ENCODE data around the gene TMEM63A. TPM values are rescaled to one million over a fixed set of nuclear protein-coding genes. Genes with fewer than 3 reads are reported as not detected.
"Not testable (repeated sequence)": the region's sequence is repeated elsewhere in the genome, so short reads cannot be mapped to it uniquely, and the experiment has no call there.

Gene TMEM63A
- polyA plus RNA-seq, 3 donors: 3.0 to 48.0 (median 5.8) TPM

- Mint-ChIP-seq H3K4me3 (no peak overlapping the region), H3K36me3 (no peaks in the 10 kb centered on the region), H3K27me3 (ENCODE audit: low read depth in 3 of 3) (peaks cover 10 to 12% (median 10%) of the 10 kb centered on the region in 3 donors), H3K9me3 (no peaks in the 10 kb centered on the region), H3K27ac (no peak overlapping the region), H3K4me1 (peaks cover 29% of the 10 kb centered on the region)
- H3K9me3 ChIP-seq (replicated peaks in 1 of 2; ENCODE audit: control insufficient read depth in 1 of 2, insufficient read depth in 1 of 2, low read length in 2 of 2): no peaks in the 10 kb centered on the region
- TF ChIP-seq, protein P1, sequence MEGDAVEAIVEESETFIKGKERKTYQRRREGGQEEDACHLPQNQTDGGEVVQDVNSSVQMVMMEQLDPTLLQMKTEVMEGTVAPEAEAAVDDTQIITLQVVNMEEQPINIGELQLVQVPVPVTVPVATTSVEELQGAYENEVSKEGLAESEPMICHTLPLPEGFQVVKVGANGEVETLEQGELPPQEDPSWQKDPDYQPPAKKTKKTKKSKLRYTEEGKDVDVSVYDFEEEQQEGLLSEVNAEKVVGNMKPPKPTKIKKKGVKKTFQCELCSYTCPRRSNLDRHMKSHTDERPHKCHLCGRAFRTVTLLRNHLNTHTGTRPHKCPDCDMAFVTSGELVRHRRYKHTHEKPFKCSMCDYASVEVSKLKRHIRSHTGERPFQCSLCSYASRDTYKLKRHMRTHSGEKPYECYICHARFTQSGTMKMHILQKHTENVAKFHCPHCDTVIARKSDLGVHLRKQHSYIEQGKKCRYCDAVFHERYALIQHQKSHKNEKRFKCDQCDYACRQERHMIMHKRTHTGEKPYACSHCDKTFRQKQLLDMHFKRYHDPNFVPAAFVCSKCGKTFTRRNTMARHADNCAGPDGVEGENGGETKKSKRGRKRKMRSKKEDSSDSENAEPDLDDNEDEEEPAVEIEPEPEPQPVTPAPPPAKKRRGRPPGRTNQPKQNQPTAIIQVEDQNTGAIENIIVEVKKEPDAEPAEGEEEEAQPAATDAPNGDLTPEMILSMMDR (IDR thresholded peaks at IDR 0.05): no peak
- no peak overlapping the region for H3K4me3 ChIP-seq (replicated peaks in 1 of 3; ENCODE audit: low read depth in 2 of 3, low read length in 3 of 3)
- no peaks in the 10 kb centered on the region for H4K20me1 ChIP-seq (ENCODE audit: insufficient read depth, low read length)
- DNase-seq: no peak
- H3K79me2 ChIP-seq (ENCODE audit: insufficient read depth, low read length): no peaks in the 10 kb centered on the region
- peaks cover 0 to 2% of the 10 kb centered on the region in 2 donors for H3K27me3 ChIP-seq (ENCODE audit: control insufficient read depth in 2 of 2, insufficient read depth in 2 of 2, low read length in 2 of 2)
- H3K9ac ChIP-seq (ENCODE audit: insufficient read depth, low read length, poor library complexity, severe bottlenecking): no peak overlapping the region
- no peak overlapping the region for H3K27ac ChIP-seq (ENCODE audit: low read depth in 1 of 2, low read length in 2 of 2)
- H2AFZ ChIP-seq (ENCODE audit: insufficient read depth, low read depth, low read length, poor library complexity, severe bottlenecking): no peak overlapping the region
- intact Hi-C loops (cut with micrococcal nuclease): no loop called here
- H3K4me2 ChIP-seq (replicated peaks; ENCODE audit: extremely low read depth, low read length, poor library complexity, severe bottlenecking): no peak overlapping the region
- no peaks in the 10 kb centered on the region for H3K36me3 ChIP-seq (replicated peaks in 1 of 2; ENCODE audit: control insufficient read depth in 1 of 2, insufficient read depth in 2 of 2, low read length in 2 of 2)
- peaks cover 13 to 25% of the 10 kb centered on the region in 2 donors for H3K4me1 ChIP-seq (ENCODE audit: control insufficient read depth in 1 of 2, insufficient read depth in 2 of 2, low read length in 2 of 2)
- WGBS (ENCODE audit: insufficient coverage): no CpG with 5 or more reads among the region's 1 CpG
Observed at GRCh38 chr1:225806249-225806648, 75.9 kb downstream of the TMEM63A start.

DNA sequence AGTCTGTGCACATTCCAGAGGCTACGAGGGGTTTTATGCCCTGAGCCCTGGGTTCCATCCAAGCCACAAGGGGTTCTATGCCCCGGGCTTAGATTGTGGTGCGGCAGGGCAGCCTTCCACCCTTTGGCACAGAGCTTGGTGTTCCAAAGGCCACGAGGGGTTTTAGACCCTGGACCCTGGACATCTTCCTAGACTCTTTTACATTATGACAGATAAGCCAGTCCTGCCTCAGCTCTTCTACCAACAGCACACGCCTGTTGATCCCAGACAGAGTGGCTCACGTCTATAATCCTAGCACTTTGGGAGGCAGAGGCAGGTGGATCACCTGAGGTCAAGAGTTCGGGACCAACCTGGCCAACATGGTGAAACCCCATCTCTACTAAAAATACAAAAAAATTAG, 81.0 kb downstream of the TMEM63A start:
- H3K79me2 ChIP-seq (ENCODE audit: insufficient read depth, low read length); H3K27ac ChIP-seq (ENCODE audit: low read depth in 1 of 2, low read length in 2 of 2); H3K9me3 ChIP-seq (replicated peaks in 1 of 2; ENCODE audit: control insufficient read depth in 1 of 2, insufficient read depth in 1 of 2, low read length in 2 of 2); H2AFZ ChIP-seq (ENCODE audit: insufficient read depth, low read depth, low read length, poor library complexity, severe bottlenecking); H3K4me3 ChIP-seq (replicated peaks in 1 of 3; ENCODE audit: low read depth in 2 of 3, low read length in 3 of 3); H3K4me1 ChIP-seq (ENCODE audit: control insufficient read depth in 1 of 2, insufficient read depth in 2 of 2, low read length in 2 of 2); intact Hi-C loops (cut with micrococcal nuclease); H3K36me3 Mint-ChIP-seq; H3K36me3 ChIP-seq (replicated peaks in 1 of 2; ENCODE audit: control insufficient read depth in 1 of 2, insufficient read depth in 2 of 2, low read length in 2 of 2); DNase-seq; H3K4me2 ChIP-seq (replicated peaks; ENCODE audit: extremely low read depth, low read length, poor library complexity, severe bottlenecking); H4K20me1 ChIP-seq (ENCODE audit: insufficient read depth, low read length); H3K4me3 Mint-ChIP-seq; H3K27ac Mint-ChIP-seq; H3K27me3 ChIP-seq (ENCODE audit: control insufficient read depth in 2 of 2, insufficient read depth in 2 of 2, low read length in 2 of 2); H3K9me3 Mint-ChIP-seq; H3K27me3 Mint-ChIP-seq (ENCODE audit: low read depth in 3 of 3); H3K9ac ChIP-seq (ENCODE audit: insufficient read depth, low read length, poor library complexity, severe bottlenecking): not testable (repeated sequence)
- peaks cover 12% of the 10 kb centered on the region for H3K4me1 Mint-ChIP-seq
- 98% methylated on average over 4 of the region's 7 CpGs for WGBS (ENCODE audit: insufficient coverage)

GRCh38 chr1:225796097-225796496, 86.1 kb downstream of the TMEM63A start:
- H3K27me3 Mint-ChIP-seq (ENCODE audit: low read depth in 3 of 3); H3K79me2 ChIP-seq (ENCODE audit: insufficient read depth, low read length); H3K4me1 Mint-ChIP-seq; H3K27ac ChIP-seq (ENCODE audit: low read depth in 1 of 2, low read length in 2 of 2); H3K9me3 Mint-ChIP-seq; H3K27me3 ChIP-seq (ENCODE audit: control insufficient read depth in 2 of 2, insufficient read depth in 2 of 2, low read length in 2 of 2); DNase-seq; H3K4me1 ChIP-seq (ENCODE audit: control insufficient read depth in 1 of 2, insufficient read depth in 2 of 2, low read length in 2 of 2); H3K4me3 ChIP-seq (replicated peaks in 1 of 3; ENCODE audit: low read depth in 2 of 3, low read length in 3 of 3); H2AFZ ChIP-seq (ENCODE audit: insufficient read depth, low read depth, low read length, poor library complexity, severe bottlenecking); intact Hi-C loops (cut with micrococcal nuclease); H3K27ac Mint-ChIP-seq; H4K20me1 ChIP-seq (ENCODE audit: insufficient read depth, low read length); H3K9me3 ChIP-seq (replicated peaks in 1 of 2; ENCODE audit: control insufficient read depth in 1 of 2, insufficient read depth in 1 of 2, low read length in 2 of 2); H3K9ac ChIP-seq (ENCODE audit: insufficient read depth, low read length, poor library complexity, severe bottlenecking); H3K4me2 ChIP-seq (replicated peaks; ENCODE audit: extremely low read depth, low read length, poor library complexity, severe bottlenecking); H3K4me3 Mint-ChIP-seq: not testable (repeated sequence)
- 98% methylated on average over 8 of the region's 18 CpGs for WGBS (ENCODE audit: insufficient coverage)
- H3K36me3 ChIP-seq (replicated peaks in 1 of 2; ENCODE audit: control insufficient read depth in 1 of 2, insufficient read depth in 2 of 2, low read length in 2 of 2): peaks cover 7 to 34% of the 10 kb centered on the region in 2 donors
- H3K36me3 Mint-ChIP-seq: peaks cover 19 to 44% of the 10 kb centered on the region in 2 donors

Data from CD14-positive monocyte (primary cell).